AG10803 (cell line): Measurements from ENCODE around the gene CD2AP.

Experiments
- DNase-seq: peaks from one replicate; pipeline ENCODE4 v3.0.0; 2010; ENCODE audit warnings: low read depth
- H3K4me3 ChIP-seq: 2 replicates; pipeline ENCODE4 v1.5.1; 2011; ENCODE audit warnings: mild to moderate bottlenecking, low read length, control low read depth
- CTCF ChIP-seq: conservative IDR thresholded peaks from 2 replicates; pipeline ENCODE4 v1.5.1; 2011; ENCODE audit warnings: mild to moderate bottlenecking, low read length, control low read depth, inconsistent platforms

The CD2AP gene

GRCh38 chr6:47452899-47453298, 24.7 kb upstream of the CD2AP start:
- no peak for DNase-seq
- H3K4me3 ChIP-seq: no peak overlapping the region
- no peak for TF ChIP-seq CTCF

GRCh38 chr6:47453372-47453936, 24.1 kb upstream of the CD2AP start:
- TF ChIP-seq CTCF: no peak
- no peak overlapping the region for H3K4me3 ChIP-seq
- DNase-seq: no peak

- DNase-seq: no peak
- no peak for TF ChIP-seq CTCF
- no peak overlapping the region for H3K4me3 ChIP-seq
Measured at GRCh38 chr6:47454713-47455396, 22.7 kb upstream of the CD2AP start.

GRCh38 chr6:47455533-47456209, 21.9 kb upstream of the CD2AP start:
- no peak for DNase-seq
- no peak for TF ChIP-seq CTCF
- no peak overlapping the region for H3K4me3 ChIP-seq

- no peak for DNase-seq
- H3K4me3 ChIP-seq: no peak overlapping the region
- TF ChIP-seq CTCF: no peak
Measured at GRCh38 chr6:47456536-47456975, 21.0 kb upstream of the CD2AP start.

GRCh38 chr6:47457370-47457769, 20.2 kb upstream of the CD2AP start:
- DNase-seq: no peak
- H3K4me3 ChIP-seq: no peak overlapping the region
- no peak for TF ChIP-seq CTCF

GRCh38 chr6:47464052-47464451, 13.5 kb upstream of the CD2AP start:
- no peak overlapping the region for H3K4me3 ChIP-seq
- TF ChIP-seq CTCF: no peak
- no peak for DNase-seq
